PC-3 (cell line): Measurements from ENCODE around the gene ZNF678. TPM values are rescaled to one million over a fixed set of nuclear protein-coding genes. Genes with fewer than 3 reads are reported as not detected.

Experiments used
- ATAC-seq: fragments of 200-7000 bp; cut with Tn5 transposase; 2 replicates; pipeline ENCODE4 v1.9.1; 2020; ENCODE audit warnings: mild to moderate bottlenecking, moderate library complexity
- BruUV-seq: library from RNA; stranded (reverse); fragments of 400-500 nt; replicated peaks from 2 replicates; lab custom pipeline; 2021; lab: Mats Ljungman, UMichigan
- CTCF ChIA-PET: fragments of 300-600 bp; sonication (Branson Sonifier 250); formaldehyde crosslinking; loops from one replicate; lab custom pipeline; 2022; ENCODE audit warnings: antibody characterized with exemption; lab: Charles Lee
- POLR2A ChIA-PET: fragments of 300-600 bp; sonication (Branson Sonifier 250); formaldehyde crosslinking; loops from one replicate; lab custom pipeline; 2022; ENCODE audit warnings: antibody characterized with exemption; ENCODE audit not compliant: unreplicated experiment; lab: Charles Lee
- DNase-seq: peaks from one replicate; pipeline ENCODE4 v3.0.0-alpha.2; 2015
- H2AFZ ChIP-seq: fragments of 300-600 bp; sonication (generic); 2 replicates; pipeline ENCODE4 v1.6.0; 2016; ENCODE audit warnings: antibody characterized with exemption, low read length
- H3F3A ChIP-seq: fragments of 300-600 bp; sonication (generic); one replicate; pipeline ENCODE4 v1.6.0; 2017; ENCODE audit warnings: antibody characterized with exemption, low read length, control low read depth, mild to moderate bottlenecking; ENCODE audit not compliant: unreplicated experiment
- H3K27ac ChIP-seq: fragments of 300-600 bp; sonication (generic); 2 replicates; pipeline ENCODE4 v1.5.1; 2016; ENCODE audit warnings: mild to moderate bottlenecking, low read length
- H3K27me3 ChIP-seq: fragments of 300-600 bp; sonication (generic); 2 replicates; pipeline ENCODE4 v1.6.1; 2016; ENCODE audit warnings: low read length, mixed read lengths
- H3K36me3 ChIP-seq: fragments of 300-600 bp; sonication (generic); 2 replicates; pipeline ENCODE4 v1.6.1; 2016; ENCODE audit warnings: low read depth, mixed run types, low read length, mixed read lengths
- H3K4me1 ChIP-seq: fragments of 300-600 bp; sonication (generic); 2 replicates; pipeline ENCODE4 v1.5.1; 2016; ENCODE audit warnings: low read length; ENCODE audit not compliant: insufficient read depth
- H3K4me2 ChIP-seq: fragments of 300-600 bp; sonication (generic); 2 replicates; pipeline ENCODE4 v1.6.0; 2016; ENCODE audit warnings: low read length
- H3K4me3 ChIP-seq: fragments of 300-600 bp; sonication (generic); 2 replicates; pipeline ENCODE4 v1.5.1; 2016; ENCODE audit warnings: mild to moderate bottlenecking, low read length, mixed read lengths
- H3K79me2 ChIP-seq: fragments of 300-600 bp; sonication (generic); 2 replicates; pipeline ENCODE4 v1.6.1; 2017; ENCODE audit warnings: low read length, mixed read lengths
- H3K9ac ChIP-seq: fragments of 300-600 bp; sonication (generic); 2 replicates; pipeline ENCODE4 v1.6.0; 2016; ENCODE audit warnings: mild to moderate bottlenecking, low read length
- H3K9me2 ChIP-seq: fragments of 300-600 bp; sonication (generic); replicated peaks from 2 replicates; pipeline ENCODE4 v1.6.1; 2016; ENCODE audit warnings: mixed run types, low read length, mixed read lengths
- H3K9me3 ChIP-seq: fragments of 300-600 bp; sonication (generic); 2 replicates; pipeline ENCODE4 v1.6.1; 2016; ENCODE audit warnings: low read length, mixed read lengths
- H4K20me1 ChIP-seq: fragments of 300-600 bp; sonication (generic); 2 replicates; pipeline ENCODE4 v1.6.1; 2016; ENCODE audit warnings: low read length, mixed read lengths
- EZH2 ChIP-seq: fragments of 300-600 bp; sonication (generic); IDR thresholded peaks from one replicate; pipeline ENCODE4 v1.6.1; 2017; ENCODE audit warnings: antibody characterized with exemption, mild to moderate bottlenecking, low read length; ENCODE audit not compliant: unreplicated experiment
- EZH2phosphoT487 ChIP-seq: fragments of 300-600 bp; sonication (generic); IDR thresholded peaks from 2 replicates; pipeline ENCODE4 v1.6.1; 2018; ENCODE audit warnings: mild to moderate bottlenecking, antibody characterized with exemption, low read length, borderline replicate concordance
- intact Hi-C: fragments of 100-400 bp; cut with micrococcal nuclease; formaldehyde crosslinking; loops from 2 replicates; pipeline ENCODE4 v1.9.0; 2023
- total RNA-seq: library from RNA; depleted of rRNA; stranded (reverse); fragments of >200 nt; gene quantifications from 2 replicates; pipeline ENCODE4 v1.2.3, GENCODE V29; 2014
- TF ChIP-seq, protein P1 (sequence below): fragments of 300-600 bp; sonication (generic); conservative IDR thresholded peaks from 2 replicates; pipeline ENCODE4 v1.5.1; 2017; ENCODE audit warnings: antibody characterized with exemption, low read depth, mild to moderate bottlenecking, low read length

The ZNF678 gene
- total RNA-seq, 1 experiment from 2014 or later, result 22.6 TPM

DNA sequence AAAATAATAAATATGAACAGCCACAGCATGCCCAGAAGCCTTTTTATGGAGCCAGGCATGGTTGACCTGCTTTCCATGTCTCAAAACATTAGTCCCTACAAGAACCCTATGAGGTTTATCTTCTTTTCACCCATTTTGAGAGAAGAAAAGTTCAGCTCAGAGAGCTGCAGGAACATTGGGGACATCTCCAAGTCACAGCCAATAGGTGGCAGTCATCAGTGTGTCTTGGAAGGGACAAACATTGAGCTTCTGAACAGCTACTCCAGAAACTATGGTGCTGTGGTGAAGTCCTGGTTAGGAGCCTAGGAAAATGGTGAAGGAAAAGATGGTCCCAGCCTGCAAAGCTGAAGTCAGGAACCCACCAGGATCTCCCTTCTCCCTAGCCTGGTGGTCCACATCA lies 98.1 kb downstream of the ZNF678 start:
- Histone ChIP-seq H3K9me2 (no peaks in the 10 kb centered on the region), H3K4me2 (no peak overlapping the region), H2AFZ (no peak overlapping the region), H3F3A (no peaks in the 10 kb centered on the region), H3K4me1 (no peaks in the 10 kb centered on the region), H4K20me1 (no peaks in the 10 kb centered on the region), H3K9me3 (peaks cover 97% of the 10 kb centered on the region), H3K27me3 (no peaks in the 10 kb centered on the region), H3K79me2 (no peaks in the 10 kb centered on the region), H3K27ac (no peak overlapping the region), H3K9ac (no peak overlapping the region), H3K4me3 (no peak overlapping the region), H3K36me3 (peaks cover 93% of the 10 kb centered on the region)
- no TSS peak for BruUV-seq
- DNase-seq (no peak), ATAC-seq (no peak)
- POLR2A ChIA-PET, result interaction anchor here (0.6 kb wide), 1 partner anchor 123 kb away, joined by 5 read pairs; no protein-coding TSS in a partner anchor
- intact Hi-C loops, result no loop called here
- TF ChIP-seq, protein P1, sequence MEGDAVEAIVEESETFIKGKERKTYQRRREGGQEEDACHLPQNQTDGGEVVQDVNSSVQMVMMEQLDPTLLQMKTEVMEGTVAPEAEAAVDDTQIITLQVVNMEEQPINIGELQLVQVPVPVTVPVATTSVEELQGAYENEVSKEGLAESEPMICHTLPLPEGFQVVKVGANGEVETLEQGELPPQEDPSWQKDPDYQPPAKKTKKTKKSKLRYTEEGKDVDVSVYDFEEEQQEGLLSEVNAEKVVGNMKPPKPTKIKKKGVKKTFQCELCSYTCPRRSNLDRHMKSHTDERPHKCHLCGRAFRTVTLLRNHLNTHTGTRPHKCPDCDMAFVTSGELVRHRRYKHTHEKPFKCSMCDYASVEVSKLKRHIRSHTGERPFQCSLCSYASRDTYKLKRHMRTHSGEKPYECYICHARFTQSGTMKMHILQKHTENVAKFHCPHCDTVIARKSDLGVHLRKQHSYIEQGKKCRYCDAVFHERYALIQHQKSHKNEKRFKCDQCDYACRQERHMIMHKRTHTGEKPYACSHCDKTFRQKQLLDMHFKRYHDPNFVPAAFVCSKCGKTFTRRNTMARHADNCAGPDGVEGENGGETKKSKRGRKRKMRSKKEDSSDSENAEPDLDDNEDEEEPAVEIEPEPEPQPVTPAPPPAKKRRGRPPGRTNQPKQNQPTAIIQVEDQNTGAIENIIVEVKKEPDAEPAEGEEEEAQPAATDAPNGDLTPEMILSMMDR, result no peak
- no peak for TF ChIP-seq EZH2
- CTCF ChIA-PET, result no interaction called here

DNA sequence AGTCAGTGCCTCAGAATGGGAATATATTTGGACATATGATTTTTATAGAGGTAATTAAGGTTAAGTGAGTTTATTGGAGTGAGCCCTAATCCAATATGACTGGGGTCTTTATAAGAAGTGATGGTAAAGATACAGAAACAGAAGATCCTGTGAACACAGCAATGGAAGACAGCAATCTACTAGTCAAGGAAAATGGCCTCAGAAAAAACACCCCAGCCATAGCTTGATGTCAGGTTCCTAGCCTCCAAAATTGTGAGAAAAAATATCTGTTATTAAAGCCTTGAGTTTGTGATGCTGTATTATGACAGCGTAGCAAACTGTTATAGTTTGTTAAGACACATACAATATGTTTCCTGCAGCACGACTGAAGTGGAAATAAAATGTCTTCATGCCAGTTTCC lies 99.6 kb downstream of the ZNF678 start:
- Histone ChIP-seq H4K20me1 (no peaks in the 10 kb centered on the region), H3K4me2 (no peak overlapping the region), H3K9ac (no peak overlapping the region), H3K27me3 (no peaks in the 10 kb centered on the region), H3F3A (no peaks in the 10 kb centered on the region), H3K4me3 (no peak overlapping the region), H3K9me3 (peaks cover 93% of the 10 kb centered on the region), H3K27ac (no peak overlapping the region), H3K4me1 (no peaks in the 10 kb centered on the region), H3K9me2 (no peaks in the 10 kb centered on the region), H3K36me3 (peaks cover 87% of the 10 kb centered on the region), H2AFZ (no peak overlapping the region), H3K79me2 (no peaks in the 10 kb centered on the region)
- ChIA-PET POLR2A (no interaction called here), CTCF (no interaction called here)
- TF ChIP-seq EZH2phosphoT487 (no peak), EZH2 (no peak)
- TF ChIP-seq, protein P1, result no peak
- no peak for ATAC-seq
- no peak for DNase-seq
- no TSS peak for BruUV-seq
- intact Hi-C loops, result no loop called here

DNA sequence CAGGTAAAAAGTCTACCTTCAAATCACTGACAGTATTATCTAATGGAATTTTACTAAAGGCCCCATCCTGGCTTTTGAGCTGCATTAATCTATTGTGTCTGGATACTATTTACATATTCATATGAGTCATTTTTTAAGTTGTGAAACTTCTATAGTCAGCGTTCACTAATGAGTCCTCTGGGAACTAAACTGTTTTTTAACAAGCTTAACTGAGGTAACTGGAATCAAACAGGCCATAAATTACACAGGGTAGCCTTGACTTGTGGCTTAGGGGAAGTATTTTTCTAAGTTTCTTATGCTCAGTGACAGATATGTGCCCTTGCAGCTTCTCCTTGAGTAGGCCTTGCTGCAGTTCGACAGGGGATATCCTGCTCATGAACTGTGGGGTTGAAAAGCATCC lies 102.9 kb downstream of the ZNF678 start:
- CTCF ChIA-PET, result no interaction called here
- no peaks in the 10 kb centered on the region for H3K9me2 ChIP-seq
- H3K36me3 ChIP-seq, result peaks cover 66% of the 10 kb centered on the region
- no peaks in the 10 kb centered on the region for H3K27me3 ChIP-seq
- no peak for DNase-seq
- no peak for TF ChIP-seq EZH2
- no peak for TF ChIP-seq EZH2phosphoT487
- TF ChIP-seq, protein P1, result no peak
- no peaks in the 10 kb centered on the region for H3K79me2 ChIP-seq
- H3K4me1 ChIP-seq, result no peaks in the 10 kb centered on the region
- no peak overlapping the region for H3K4me2 ChIP-seq
- no peak overlapping the region for H3K27ac ChIP-seq
- H3K9me3 ChIP-seq, result peaks cover 89% of the 10 kb centered on the region
- H2AFZ ChIP-seq, result no peak overlapping the region
- BruUV-seq, result no TSS peak
- intact Hi-C loops, result no loop called here
- POLR2A ChIA-PET, result no interaction called here
- no peak overlapping the region for H3K4me3 ChIP-seq
- no peak for ATAC-seq
- H3F3A ChIP-seq, result no peaks in the 10 kb centered on the region
- H3K9ac ChIP-seq, result no peak overlapping the region
- H4K20me1 ChIP-seq, result no peaks in the 10 kb centered on the region
